Testis (tissue), 2 donors: Measurements from ENCODE around the gene NRCAM.

Experiments used
- POLR2A ChIP-seq: fragments of 450-650 bp; IDR thresholded peaks from one replicate; pipeline ENCODE4 v1.6.1; 2017; ENCODE audit warnings: antibody characterized with exemption, mild to moderate bottlenecking, moderate library complexity
- TF ChIP-seq, protein P1 (sequence below), 3 experiments: fragments of 450-650 bp in 2 of 3; fragments of 200-600 bp in 1 of 3; sonication (generic) in 1 of 3; IDR thresholded peaks; one replicate each; pipeline ENCODE4 v1.5.1; 2016 to 2019; ENCODE audit warnings: antibody characterized with exemption in 3 of 3, mild to moderate bottlenecking in 2 of 3, moderate library complexity in 1 of 3

DNA sequence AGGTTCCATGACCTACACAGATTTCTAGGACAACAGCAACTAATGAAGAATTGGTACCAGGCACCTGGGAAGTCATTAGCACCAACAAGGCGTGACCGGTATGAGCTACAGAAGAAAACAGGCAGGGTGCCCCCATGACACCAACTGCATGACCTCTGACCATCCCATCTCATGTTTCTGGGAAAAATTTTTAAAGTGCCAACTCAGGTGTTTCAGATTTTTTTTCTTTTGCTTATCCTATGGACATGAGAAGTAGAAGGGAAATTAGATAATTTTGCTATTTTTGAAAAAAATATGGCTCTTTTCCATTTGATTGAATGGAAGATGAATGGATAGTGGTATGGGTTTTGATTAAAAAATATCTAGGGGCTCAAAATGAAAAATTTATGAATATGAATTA lies 154.8 kb downstream of the NRCAM start:
- TF ChIP-seq, protein P1, sequence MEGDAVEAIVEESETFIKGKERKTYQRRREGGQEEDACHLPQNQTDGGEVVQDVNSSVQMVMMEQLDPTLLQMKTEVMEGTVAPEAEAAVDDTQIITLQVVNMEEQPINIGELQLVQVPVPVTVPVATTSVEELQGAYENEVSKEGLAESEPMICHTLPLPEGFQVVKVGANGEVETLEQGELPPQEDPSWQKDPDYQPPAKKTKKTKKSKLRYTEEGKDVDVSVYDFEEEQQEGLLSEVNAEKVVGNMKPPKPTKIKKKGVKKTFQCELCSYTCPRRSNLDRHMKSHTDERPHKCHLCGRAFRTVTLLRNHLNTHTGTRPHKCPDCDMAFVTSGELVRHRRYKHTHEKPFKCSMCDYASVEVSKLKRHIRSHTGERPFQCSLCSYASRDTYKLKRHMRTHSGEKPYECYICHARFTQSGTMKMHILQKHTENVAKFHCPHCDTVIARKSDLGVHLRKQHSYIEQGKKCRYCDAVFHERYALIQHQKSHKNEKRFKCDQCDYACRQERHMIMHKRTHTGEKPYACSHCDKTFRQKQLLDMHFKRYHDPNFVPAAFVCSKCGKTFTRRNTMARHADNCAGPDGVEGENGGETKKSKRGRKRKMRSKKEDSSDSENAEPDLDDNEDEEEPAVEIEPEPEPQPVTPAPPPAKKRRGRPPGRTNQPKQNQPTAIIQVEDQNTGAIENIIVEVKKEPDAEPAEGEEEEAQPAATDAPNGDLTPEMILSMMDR (IDR thresholded peaks at IDR 0.05): no peak
- no peak for TF ChIP-seq POLR2A
